Memory B cell (primary cell): ENCODE data around the gene PROK1.
"Not testable (repeated sequence)": the region's sequence is repeated elsewhere in the genome, so short reads cannot be mapped to it uniquely, and the experiment has no call there.

ENCODE experiments used
- ATAC-seq: fragments of 150-1000 bp; cut with Tn5 transposase; 2 replicates; pipeline ENCODE4 v1.10.0; 2021; ENCODE audit warnings: low read depth, mild to moderate bottlenecking, moderate library complexity
- DNase-seq, 2 donors: peaks; one replicate each; pipeline ENCODE4 v3.0.0; 2022; ENCODE audit warnings: low spot score in 2 of 2
- H3K27ac Mint-ChIP-seq: one replicate; pipeline ENCODE4 v1.8.0; 2022; ENCODE audit warnings: mild to moderate bottlenecking, moderate library complexity, mixed read lengths
- H3K27me3 Mint-ChIP-seq: one replicate; pipeline ENCODE4 v1.8.0; 2022; ENCODE audit warnings: mixed read lengths
- H3K36me3 Mint-ChIP-seq: one replicate; pipeline ENCODE4 v1.8.0; 2022; ENCODE audit warnings: mild to moderate bottlenecking, mixed read lengths
- H3K4me1 Mint-ChIP-seq: one replicate; pipeline ENCODE4 v1.8.0; 2022; ENCODE audit warnings: mixed read lengths
- H3K4me3 Mint-ChIP-seq: one replicate; pipeline ENCODE4 v1.8.0; 2022; ENCODE audit warnings: mild to moderate bottlenecking, moderate library complexity, mixed read lengths
- H3K9me3 Mint-ChIP-seq: one replicate; pipeline ENCODE4 v1.8.0; 2022; ENCODE audit warnings: mixed read lengths

The PROK1 gene

GRCh38 chr1:110424699-110425611 lies 26.0 kb upstream of the PROK1 start:
- Mint-ChIP-seq H3K4me3 (no peak overlapping the region), H3K27me3 (peaks cover 4% of the 10 kb centered on the region), H3K4me1 (no peaks in the 10 kb centered on the region), H3K36me3 (peaks cover 8% of the 10 kb centered on the region), H3K9me3 (peaks cover 3% of the 10 kb centered on the region), H3K27ac (no peak overlapping the region)
- DNase-seq (no peak), ATAC-seq (no peak)

GRCh38 chr1:110425612-110426152 lies 25.3 kb upstream of the PROK1 start:
- H3K4me3 Mint-ChIP-seq = no peak overlapping the region
- ATAC-seq = no peak
- H3K4me1 Mint-ChIP-seq = no peaks in the 10 kb centered on the region
- H3K9me3 Mint-ChIP-seq = peaks cover 3% of the 10 kb centered on the region
- H3K27ac Mint-ChIP-seq = no peak overlapping the region
- no peak for DNase-seq
- H3K27me3 Mint-ChIP-seq = peaks cover 9% of the 10 kb centered on the region
- peaks cover 8% of the 10 kb centered on the region for H3K36me3 Mint-ChIP-seq

- Mint-ChIP-seq H3K27ac (no peak overlapping the region), H3K36me3 (peaks cover 1% of the 10 kb centered on the region), H3K4me1 (peaks cover 3% of the 10 kb centered on the region), H3K4me3 (no peak overlapping the region), H3K9me3 (no peaks in the 10 kb centered on the region), H3K27me3 (peaks cover 14% of the 10 kb centered on the region)
- DNase-seq (no peak), ATAC-seq (no peak)
Measured at GRCh38 chr1:110426854-110427253, 24.1 kb upstream of the PROK1 start.

- Mint-ChIP-seq H3K36me3 (no peaks in the 10 kb centered on the region), H3K4me3 (no peak overlapping the region), H3K9me3 (no peaks in the 10 kb centered on the region), H3K27ac (no peak overlapping the region), H3K4me1 (peaks cover 3% of the 10 kb centered on the region), H3K27me3 (peaks cover 11% of the 10 kb centered on the region)
- DNase-seq (no peak), ATAC-seq (no peak)
Measured at GRCh38 chr1:110428946-110429345, 22.0 kb upstream of the PROK1 start.

- H3K4me1 Mint-ChIP-seq = peaks cover 3% of the 10 kb centered on the region
- H3K9me3 Mint-ChIP-seq = no peaks in the 10 kb centered on the region
- no peak overlapping the region for H3K4me3 Mint-ChIP-seq
Measured at GRCh38 chr1:110430366-110430765, 20.6 kb upstream of the PROK1 start.

GRCh38 chr1:110430901-110431300 lies 20.0 kb upstream of the PROK1 start:
- Mint-ChIP-seq H3K9me3 (no peaks in the 10 kb centered on the region), H3K4me3 (no peak overlapping the region), H3K36me3 (no peaks in the 10 kb centered on the region), H3K4me1 (peaks cover 3% of the 10 kb centered on the region), H3K27ac (no peak overlapping the region), H3K27me3 (peaks cover 10% of the 10 kb centered on the region)
- ATAC-seq = no peak
- DNase-seq = no peak

More at GRCh38 chr1:110430366-110430765, 20.6 kb upstream of the PROK1 start:
- Mint-ChIP-seq H3K27ac (no peak overlapping the region), H3K36me3 (no peaks in the 10 kb centered on the region), H3K27me3 (peaks cover 10% of the 10 kb centered on the region)
- no peak for ATAC-seq
- DNase-seq = no peak

GRCh38 chr1:110433213-110433612 lies 17.7 kb upstream of the PROK1 start:
- Mint-ChIP-seq H3K4me3 (no peak overlapping the region), H3K27ac (no peak overlapping the region), H3K27me3 (peaks cover 10% of the 10 kb centered on the region), H3K9me3 (no peaks in the 10 kb centered on the region), H3K36me3 (no peaks in the 10 kb centered on the region), H3K4me1 (peaks cover 3% of the 10 kb centered on the region)
- no peak for ATAC-seq
- no peak for DNase-seq

- H3K36me3 Mint-ChIP-seq = no peaks in the 10 kb centered on the region
- peaks cover 10% of the 10 kb centered on the region for H3K27me3 Mint-ChIP-seq
- no peaks in the 10 kb centered on the region for H3K9me3 Mint-ChIP-seq
- H3K27ac Mint-ChIP-seq = no peak overlapping the region
- DNase-seq (no peak), ATAC-seq (no peak)
- peaks cover 3% of the 10 kb centered on the region for H3K4me1 Mint-ChIP-seq
- no peak overlapping the region for H3K4me3 Mint-ChIP-seq
Measured at GRCh38 chr1:110433803-110434202, 17.1 kb upstream of the PROK1 start.

- Mint-ChIP-seq H3K27me3 (peaks cover 15% of the 10 kb centered on the region), H3K4me3 (no peak overlapping the region), H3K4me1 (peaks cover 3% of the 10 kb centered on the region), H3K36me3 (no peaks in the 10 kb centered on the region), H3K27ac (no peak overlapping the region), H3K9me3 (no peaks in the 10 kb centered on the region)
- ATAC-seq (no peak), DNase-seq (no peak)
Measured at GRCh38 chr1:110434946-110435345, 16.0 kb upstream of the PROK1 start.

GRCh38 chr1:110436635-110437034 lies 14.3 kb upstream of the PROK1 start:
- peaks cover 5% of the 10 kb centered on the region for H3K27me3 Mint-ChIP-seq

GRCh38 chr1:110437645-110438299 lies 13.2 kb upstream of the PROK1 start:
- H3K9me3 Mint-ChIP-seq, H3K4me3 Mint-ChIP-seq, H3K27ac Mint-ChIP-seq, H3K4me1 Mint-ChIP-seq, H3K36me3 Mint-ChIP-seq, DNase-seq, H3K27me3 Mint-ChIP-seq, ATAC-seq: not testable (repeated sequence)

More at GRCh38 chr1:110436635-110437034, 14.3 kb upstream of the PROK1 start:
- no peak overlapping the region for H3K4me3 Mint-ChIP-seq
- no peaks in the 10 kb centered on the region for H3K4me1 Mint-ChIP-seq
- no peaks in the 10 kb centered on the region for H3K9me3 Mint-ChIP-seq
- H3K27ac Mint-ChIP-seq = no peak overlapping the region
- ATAC-seq (no peak), DNase-seq (no peak)
- H3K36me3 Mint-ChIP-seq = no peaks in the 10 kb centered on the region

- H3K36me3 Mint-ChIP-seq = no peaks in the 10 kb centered on the region
- H3K27me3 Mint-ChIP-seq = peaks cover 7% of the 10 kb centered on the region
- ATAC-seq = no peak
- no peaks in the 10 kb centered on the region for H3K9me3 Mint-ChIP-seq
- no peak for DNase-seq
- no peaks in the 10 kb centered on the region for H3K4me1 Mint-ChIP-seq
- no peak overlapping the region for H3K4me3 Mint-ChIP-seq
- no peak overlapping the region for H3K27ac Mint-ChIP-seq
Measured at GRCh38 chr1:110438893-110439292, 12.1 kb upstream of the PROK1 start.

GRCh38 chr1:110439873-110440272 lies 11.1 kb upstream of the PROK1 start:
- H3K9me3 Mint-ChIP-seq, H3K4me1 Mint-ChIP-seq, ATAC-seq, DNase-seq, H3K36me3 Mint-ChIP-seq, H3K27ac Mint-ChIP-seq, H3K27me3 Mint-ChIP-seq, H3K4me3 Mint-ChIP-seq: not testable (repeated sequence)

- Mint-ChIP-seq H3K4me1 (no peaks in the 10 kb centered on the region), H3K36me3 (no peaks in the 10 kb centered on the region), H3K27me3 (peaks cover 7% of the 10 kb centered on the region), H3K4me3 (no peak overlapping the region), H3K27ac (no peak overlapping the region), H3K9me3 (no peaks in the 10 kb centered on the region)
- DNase-seq (no peak), ATAC-seq (no peak)
Measured at GRCh38 chr1:110440877-110441276, 10.1 kb upstream of the PROK1 start.
